ENCODE data around the gene SERPINB13.

GRCh38 chr18:63627819-63628218 is 40.7 kb downstream of the SERPINB13 start:
- TF ChIP-seq EZH2 (IDR thresholded peaks at IDR 0.05) (no peak), POLR2AphosphoS5 (IDR thresholded peaks at IDR 0.05; ENCODE audit: borderline replicate concordance, low read depth, low read length) (no peak)

Data from SK-N-MC (cell line).